DMS 273 treated with DMSO at 0.1 percent for 48 hours (cell line): ENCODE data around the gene SSTR3.

ENCODE experiments used
- DNase-seq: peaks from one replicate; lab custom pipeline; 2025; lab: John Stamatoyannopoulos, UW

SSTR3 gene

GRCh38 chr22:37196539-37197450 lies 15.5 kb downstream of the SSTR3 start:
- DNase-seq, result no peak

- peak; percentile 9 for DNase-seq
Observed at GRCh38 chr22:37195921-37196320, 16.4 kb downstream of the SSTR3 start.

GRCh38 chr22:37194750-37195149 lies 17.5 kb downstream of the SSTR3 start:
- no peak for DNase-seq

GRCh38 chr22:37193629-37194191 lies 18.6 kb downstream of the SSTR3 start:
- no peak for DNase-seq

GRCh38 chr22:37192741-37193140 lies 19.5 kb downstream of the SSTR3 start:
- DNase-seq, result no peak

GRCh38 chr22:37192204-37192603 lies 20.1 kb downstream of the SSTR3 start:
- DNase-seq, result no peak

- no peak for DNase-seq
Observed at GRCh38 chr22:37190262-37190780, 22.0 kb downstream of the SSTR3 start.

- no peak for DNase-seq
Observed at GRCh38 chr22:37188901-37189466, 23.3 kb downstream of the SSTR3 start.

GRCh38 chr22:37187891-37188761 lies 24.2 kb downstream of the SSTR3 start, which contains the start of gene C1QTNF6:
TSS of gene C1QTNF6 (minus strand) at chr22:37188247. CDS start at chr22:37188213, 34 bp downstream.
- DNase-seq, result no peak

- no peak for DNase-seq
Observed at GRCh38 chr22:37187552-37187890, 24.8 kb downstream of the SSTR3 start.

- DNase-seq, result no peak
Observed at GRCh38 chr22:37186997-37187522, 25.2 kb downstream of the SSTR3 start.

GRCh38 chr22:37186228-37186996 lies 25.9 kb downstream of the SSTR3 start:
- no peak for DNase-seq

GRCh38 chr22:37185646-37186227 lies 26.5 kb downstream of the SSTR3 start:
- no peak for DNase-seq

- DNase-seq, result no peak
Observed at GRCh38 chr22:37184816-37185541, 27.3 kb downstream of the SSTR3 start.

- no peak for DNase-seq
Observed at GRCh38 chr22:37184380-37184755, 27.9 kb downstream of the SSTR3 start.

GRCh38 chr22:37183432-37184379 lies 28.6 kb downstream of the SSTR3 start:
- DNase-seq, result no peak

- no peak for DNase-seq
Observed at GRCh38 chr22:37182949-37183245, 29.4 kb downstream of the SSTR3 start.

GRCh38 chr22:37182101-37182948 lies 30.0 kb downstream of the SSTR3 start:
- DNase-seq, result no peak
